Muscle of leg (tissue), 11 donors: ENCODE data around the gene SPHK2. TPM values are rescaled to one million over a fixed set of nuclear protein-coding genes. Genes with fewer than 3 reads are reported as not detected.
"Not testable (repeated sequence)": the region's sequence is repeated elsewhere in the genome, so short reads cannot be mapped to it uniquely, and the experiment has no call there.

Experiments used
- DNase-seq: peaks from one replicate; pipeline ENCODE4 v3.0.0; 2013
- H3K27ac ChIP-seq: one replicate; pipeline ENCODE4 v1.5.1; 2013; ENCODE audit warnings: mild to moderate bottlenecking, low read length, control low read depth
- H3K27me3 ChIP-seq: one replicate; pipeline ENCODE4 v1.6.1; 2013; ENCODE audit warnings: low read length; ENCODE audit not compliant: control insufficient read depth, insufficient read depth
- H3K36me3 ChIP-seq: one replicate; pipeline ENCODE4 v1.6.1; 2013; ENCODE audit warnings: low read length; ENCODE audit not compliant: control insufficient read depth, insufficient read depth
- H3K4me1 ChIP-seq: one replicate; pipeline ENCODE4 v1.6.1; 2013; ENCODE audit warnings: low read length; ENCODE audit not compliant: control insufficient read depth, insufficient read depth
- H3K4me3 ChIP-seq: one replicate; pipeline ENCODE4 v1.5.1; 2013; ENCODE audit warnings: low read length, control low read depth
- H3K9me3 ChIP-seq: replicated peaks from 2 replicates; pipeline ENCODE4 v1.6.1; 2013; ENCODE audit warnings: low read depth, low read length; ENCODE audit not compliant: control insufficient read depth
- WGBS: methylation state at CpG from one replicate; pipeline ENCODE4 v1.1.5; 2013; ENCODE audit warnings: missing lambda C conversion rate; ENCODE audit not compliant: insufficient coverage; 5-methylcytosine and 5-hydroxymethylcytosine counted together
- polyA plus RNA-seq, 8 donors: library from polyadenylated mRNA; unstranded; fragments of 120-200 nt; gene quantifications; one replicate each; pipeline versions ENCODE4 v1.2.1 to v1.2.3, GENCODE V29; 2013; ENCODE audit warnings: inconsistent platforms in 1 of 8, low replicate concordance in 1 of 8; ENCODE audit not compliant: insufficient read length in 8 of 8, insufficient read depth in 1 of 8
- total RNA-seq: library from RNA; stranded (reverse); fragments of 120-200 nt; gene quantifications from one replicate; pipeline ENCODE4 v1.2.4, GENCODE V29; 2013

Gene SPHK2
- total and polyA plus RNA-seq, 9 donors, result 4.1 to 11.8 (median 9.6) TPM

DNA sequence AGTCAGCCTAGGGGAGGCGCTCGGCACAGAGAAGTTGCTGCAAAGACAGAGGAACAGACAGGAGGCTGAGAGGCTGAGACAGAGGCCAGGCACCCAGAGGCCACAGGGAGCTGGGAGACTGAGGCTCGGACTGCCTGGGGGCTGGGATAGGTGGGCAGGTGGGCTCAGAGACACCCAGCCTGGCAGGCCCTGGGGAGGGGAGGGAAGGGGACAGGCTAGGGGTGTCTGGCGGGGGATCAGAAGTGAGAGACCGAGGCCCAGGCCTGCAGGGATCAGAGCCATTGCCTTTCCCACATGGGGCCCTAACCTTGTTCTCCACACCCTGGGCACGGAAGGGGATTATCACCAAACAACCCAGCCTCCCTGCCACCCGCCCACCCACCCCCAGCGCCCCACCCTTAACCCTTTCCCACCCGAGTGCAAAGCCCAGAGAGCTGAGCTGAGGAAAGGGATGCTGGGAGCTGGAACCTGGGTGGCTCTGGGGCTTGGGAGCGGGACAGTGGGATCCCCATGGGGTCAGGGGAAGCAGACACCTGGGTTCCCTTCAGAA is 52.2 kb downstream of the SPHK2 start:
- Histone ChIP-seq H3K4me3 (no peak overlapping the region), H3K27me3 (peaks cover 2% of the 10 kb centered on the region), H3K27ac (peak overlapping the region; percentile 75), H3K4me1 (peaks cover 41% of the 10 kb centered on the region), H3K9me3 (no peaks in the 10 kb centered on the region), H3K36me3 (no peaks in the 10 kb centered on the region)
- 74% methylated on average over 4 of the region's 10 CpGs for WGBS
- DNase-seq, result no peak

GRCh38 chr19:48672994-48673393 is 53.7 kb downstream of the SPHK2 start, which contains the start of gene NTN5:
TSS of gene NTN5 (minus strand) at chr19:48673017. CDS start at chr19:48670986, 2,031 bp downstream.
- Histone ChIP-seq H3K36me3 (no peaks in the 10 kb centered on the region), H3K4me1 (peaks cover 41% of the 10 kb centered on the region), H3K4me3 (no peak within 1 kb of the TSS), H3K9me3 (no peaks in the 10 kb centered on the region), H3K27me3 (peaks cover 2% of the 10 kb centered on the region), H3K27ac (peak within 1 kb of the TSS; percentile 65)
- DNase-seq, result no peak
- 53% methylated on average over 19 of the region's 25 CpGs for WGBS

DNA sequence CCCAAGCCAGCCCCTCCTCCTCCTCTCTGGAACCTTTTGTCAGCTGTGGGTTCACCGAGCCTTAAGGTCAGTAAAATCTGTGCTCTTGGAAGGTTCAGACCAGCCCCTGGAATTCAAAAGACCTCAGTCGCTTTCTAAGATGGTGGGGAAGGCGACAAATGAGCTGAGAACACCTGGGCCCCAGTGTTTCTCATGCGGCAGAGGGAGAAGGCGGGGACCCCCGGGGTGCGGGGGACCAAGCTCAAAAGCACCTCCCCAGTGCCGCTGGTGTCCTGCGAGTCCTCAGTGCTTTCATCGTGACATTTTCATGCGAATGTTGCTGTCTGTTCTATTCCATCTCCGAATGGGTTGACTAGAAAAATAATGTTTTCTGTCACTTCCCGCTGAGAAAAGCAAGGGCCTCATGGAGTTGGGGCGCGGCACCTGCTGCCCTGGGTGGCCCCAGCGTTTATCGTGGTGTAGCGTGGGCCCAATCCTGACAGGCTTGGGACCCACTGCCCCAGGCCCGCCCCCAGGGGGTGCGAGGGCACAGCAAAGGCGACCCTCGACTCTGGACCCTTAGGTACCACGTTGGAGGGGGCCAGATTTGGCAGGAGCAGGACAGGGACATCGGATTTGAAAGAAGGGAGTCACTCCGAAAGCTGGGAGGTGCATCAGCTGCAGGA is 54.3 kb downstream of the SPHK2 start:
- H3K36me3 ChIP-seq, result no peaks in the 10 kb centered on the region
- 59% methylated on average over 24 of the region's 25 CpGs for WGBS
- DNase-seq, result no peak
- no peak overlapping the region for H3K4me3 ChIP-seq
- peaks cover 2% of the 10 kb centered on the region for H3K27me3 ChIP-seq
- H3K9me3 ChIP-seq, result no peaks in the 10 kb centered on the region
- no peak overlapping the region for H3K27ac ChIP-seq
- peaks cover 41% of the 10 kb centered on the region for H3K4me1 ChIP-seq

GRCh38 chr19:48674216-48674809 is 55.0 kb downstream of the SPHK2 start:
- H3K4me1 ChIP-seq, result peaks cover 41% of the 10 kb centered on the region
- WGBS, result 81% methylated on average over 9 of the region's 19 CpGs

DNA sequence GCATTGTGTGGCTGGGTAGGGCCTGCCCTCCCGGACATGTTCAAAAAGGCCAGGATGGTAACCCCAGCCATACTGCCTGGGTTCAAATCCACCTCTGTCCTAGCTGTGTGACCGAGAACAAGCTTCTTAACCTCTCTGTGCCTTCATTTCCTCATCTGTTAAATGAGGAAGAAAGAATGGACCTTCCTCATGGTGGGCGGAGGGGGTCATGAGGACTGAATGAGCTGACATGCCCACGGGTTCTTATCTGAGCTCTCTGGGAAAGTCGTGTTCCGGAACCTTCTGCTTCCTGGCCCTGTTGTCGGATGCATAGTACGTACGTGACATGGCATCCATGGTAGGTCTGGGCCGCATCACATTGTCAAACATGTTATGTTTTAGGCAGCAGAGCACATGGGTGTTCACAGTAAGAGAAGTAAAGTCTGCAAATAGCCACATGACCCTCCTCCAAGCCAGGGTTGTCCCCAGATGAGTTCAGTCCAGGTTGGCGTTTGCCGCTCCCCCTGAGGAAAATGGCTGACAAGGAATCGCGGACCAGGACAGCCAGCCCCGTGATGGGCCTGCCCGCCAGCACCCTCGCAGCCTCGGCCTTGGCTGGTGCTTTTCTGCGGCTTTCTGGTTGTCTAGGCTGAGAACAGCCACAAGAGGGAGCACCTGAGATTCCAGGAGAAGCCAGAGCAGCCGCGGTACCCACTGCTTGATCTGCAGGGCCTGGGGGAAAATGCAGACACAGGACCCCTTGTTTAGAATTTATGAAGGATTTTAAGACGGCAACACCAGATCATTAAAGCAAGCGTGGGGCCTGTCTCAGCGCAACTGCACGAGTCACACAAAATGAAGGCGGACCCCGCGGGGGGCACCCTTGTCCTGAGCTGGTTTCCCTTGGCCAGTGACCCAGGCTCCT is 55.9 kb downstream of the SPHK2 start:
- Histone ChIP-seq H3K27me3 (peaks cover 2% of the 10 kb centered on the region), H3K27ac (no peak overlapping the region), H3K9me3 (no peaks in the 10 kb centered on the region), H3K4me1 (peaks cover 38% of the 10 kb centered on the region), H3K36me3 (no peaks in the 10 kb centered on the region), H3K4me3 (no peak overlapping the region)
- peak; percentile 91 for DNase-seq
- 27% methylated on average over 24 of the region's 28 CpGs for WGBS

More at GRCh38 chr19:48674216-48674809, 55.0 kb downstream of the SPHK2 start:
- Histone ChIP-seq H3K4me3 (no peak overlapping the region), H3K27ac (no peak overlapping the region), H3K9me3 (no peaks in the 10 kb centered on the region), H3K27me3 (peaks cover 2% of the 10 kb centered on the region), H3K36me3 (no peaks in the 10 kb centered on the region)
- DNase-seq, result no peak

- peaks cover 2% of the 10 kb centered on the region for H3K27me3 ChIP-seq
- no peaks in the 10 kb centered on the region for H3K9me3 ChIP-seq
- no peak overlapping the region for H3K27ac ChIP-seq
- peaks cover 31% of the 10 kb centered on the region for H3K4me1 ChIP-seq
- 84% methylated on average over 12 of the region's 17 CpGs for WGBS
- H3K4me3 ChIP-seq, result no peak overlapping the region
- no peak for DNase-seq
- H3K36me3 ChIP-seq, result no peaks in the 10 kb centered on the region
These were observed 57.2 kb downstream of the SPHK2 start for GRCh38 chr19:48676487-48676886.

- Histone ChIP-seq H3K36me3 (no peaks in the 10 kb centered on the region), H3K4me3 (no peak overlapping the region), H3K27ac (no peak overlapping the region), H3K4me1 (peaks cover 29% of the 10 kb centered on the region), H3K27me3 (peaks cover 2% of the 10 kb centered on the region), H3K9me3 (no peaks in the 10 kb centered on the region)
- no peak for DNase-seq
- 86% methylated on average over 12 of the region's 13 CpGs for WGBS
These were observed 57.6 kb downstream of the SPHK2 start for GRCh38 chr19:48676887-48677286.

- no peaks in the 10 kb centered on the region for H3K9me3 ChIP-seq
- no CpG with 5 or more reads among the region's 4 CpGs for whole genome bisulfite sequencing
These were observed 58.9 kb downstream of the SPHK2 start for GRCh38 chr19:48678201-48678600.

DNA sequence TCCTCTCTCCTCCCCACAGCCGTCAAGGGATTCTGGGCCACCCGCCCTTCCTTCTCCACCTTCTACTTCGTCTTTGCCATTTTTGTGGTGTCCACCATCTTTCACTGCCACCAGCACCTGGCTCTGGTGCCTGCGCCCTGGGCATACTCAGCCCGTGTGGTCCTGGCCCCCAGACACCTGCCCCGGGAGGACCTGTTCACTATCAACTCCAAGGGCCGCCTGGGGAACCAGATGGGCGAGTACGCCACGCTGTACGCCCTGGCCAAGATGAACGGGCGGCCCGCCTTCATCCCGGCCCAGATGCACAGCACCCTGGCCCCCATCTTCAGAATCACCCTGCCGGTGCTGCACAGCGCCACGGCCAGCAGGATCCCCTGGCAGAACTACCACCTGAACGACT is 60.7 kb downstream of the SPHK2 start:
- not testable (repeated sequence) for H3K4me3 ChIP-seq, DNase-seq, H3K27ac ChIP-seq, H3K9me3 ChIP-seq, H3K36me3 ChIP-seq, H3K27me3 ChIP-seq
- WGBS, result 76% methylated on average over 5 of the region's 19 CpGs
- peaks cover 17% of the 10 kb centered on the region for H3K4me1 ChIP-seq

More at GRCh38 chr19:48678201-48678600, 58.9 kb downstream of the SPHK2 start:
- H3K27ac ChIP-seq, result no peak overlapping the region
- peaks cover 2% of the 10 kb centered on the region for H3K27me3 ChIP-seq
- peaks cover 19% of the 10 kb centered on the region for H3K4me1 ChIP-seq
- no peak overlapping the region for H3K4me3 ChIP-seq
- no peak for DNase-seq
- no peaks in the 10 kb centered on the region for H3K36me3 ChIP-seq
